SK-N-SH (cell line): Measurements from ENCODE around the gene HPCAL1. TPM values are rescaled to one million over a fixed set of nuclear protein-coding genes. Genes with fewer than 3 reads are reported as not detected.
A peak's percentile ranks its signal among the peaks of the same experiment; 100 is the strongest.

Experiments
- CTCF ChIA-PET: fragments of 300-600, 350-600 bp; formaldehyde crosslinking; extraction: SDS; loops from one replicate; lab custom pipeline; 2021; lab: Yijun Ruan, JAX
- POLR2A ChIA-PET: fragments of 350-600 bp; sonication (Branson Sonifier 250); formaldehyde crosslinking; extraction: SDS; loops from one replicate; lab custom pipeline; 2020; ENCODE audit warnings: antibody characterized with exemption, inconsistent platforms; lab: Yijun Ruan, JAX
- DNase-seq: peaks from one replicate; pipeline ENCODE4 v3.0.0; 2012
- H2AFZ ChIP-seq: fragments of 200-600 bp; sonication (generic); 2 replicates; pipeline ENCODE4 v1.8.1; 2016; ENCODE audit warnings: antibody characterized with exemption, mild to moderate bottlenecking, low read depth
- H3F3A ChIP-seq: fragments of 200-600 bp; sonication (generic); replicated peaks from 2 replicates; pipeline ENCODE3; 2016; ENCODE audit warnings: antibody characterized with exemption, mild to moderate bottlenecking; ENCODE audit not compliant: insufficient read depth
- H3K27ac ChIP-seq, 2 experiments: fragments of 200-500 bp in 1 of 2; fragments of 200-600 bp in 1 of 2; sonication (Bioruptor generic) in 1 of 2; sonication (generic), shearing (Covaris generic) in 1 of 2; 2 replicates each; pipeline versions ENCODE4 v1.5.1 to v1.6.1; 2014 to 2016; ENCODE audit warnings: low read depth in 2 of 2, inconsistent platforms in 1 of 2, low read length in 1 of 2, mild to moderate bottlenecking in 1 of 2, mixed read lengths in 1 of 2
- H3K27me3 ChIP-seq: fragments of 200-600 bp; sonication (generic), shearing (Covaris generic); 2 replicates; pipeline ENCODE4 v1.6.1; 2016; ENCODE audit warnings: mixed run types; ENCODE audit not compliant: insufficient read depth
- H3K36me3 ChIP-seq, 2 experiments: fragments of 200-500 bp in 1 of 2; fragments of 200-600 bp in 1 of 2; sonication (Bioruptor generic) in 1 of 2; sonication (generic) in 1 of 2; replicated peaks in 1 of 2; 2 replicates each; pipeline versions ENCODE3 to v1.5.1; 2014 to 2016; ENCODE audit warnings: low read length in 1 of 2, mild to moderate bottlenecking in 1 of 2; ENCODE audit not compliant: insufficient read depth in 2 of 2, control insufficient read depth in 1 of 2
- H3K4me1 ChIP-seq, 2 experiments: fragments of 200-500 bp in 1 of 2; fragments of 200-600 bp in 1 of 2; sonication (Bioruptor generic) in 1 of 2; sonication (generic), shearing (Covaris generic) in 1 of 2; 2 replicates each; pipeline versions ENCODE4 v1.5.1 to v1.6.1; 2014 to 2016; ENCODE audit warnings: low read depth in 1 of 2, low read length in 1 of 2, mixed run types in 1 of 2; ENCODE audit not compliant: insufficient read depth in 2 of 2, control insufficient read depth in 1 of 2
- H3K4me2 ChIP-seq: fragments of 200-600 bp; sonication (generic), shearing (Covaris generic); 2 replicates; pipeline ENCODE4 v1.6.1; 2017; ENCODE audit warnings: mixed run types
- H3K4me3 ChIP-seq, 2 experiments: fragments of 200-500 bp in 1 of 2; fragments of 200-600 bp in 1 of 2; sonication (Bioruptor generic) in 1 of 2; sonication (generic), shearing (Covaris generic) in 1 of 2; 2 replicates each; pipeline versions ENCODE4 v1.5.1 to v1.8.1; 2014 to 2016; ENCODE audit warnings: low read depth in 2 of 2, inconsistent platforms in 1 of 2, low read length in 1 of 2, mild to moderate bottlenecking in 1 of 2, mixed read lengths in 1 of 2, moderate library complexity in 1 of 2
- H3K79me2 ChIP-seq: fragments of 200-600 bp; sonication (generic); 2 replicates; pipeline ENCODE4 v1.8.1; 2017; ENCODE audit warnings: mild to moderate bottlenecking; ENCODE audit not compliant: insufficient read depth
- H3K9ac ChIP-seq: fragments of 200-600 bp; sonication (generic); 2 replicates; pipeline ENCODE4 v1.6.1; 2017; ENCODE audit warnings: mixed run types
- H3K9me2 ChIP-seq: fragments of 200-600 bp; sonication (generic); 2 replicates; pipeline ENCODE4 v1.6.1; 2017; ENCODE audit warnings: mixed run types
- H3K9me3 ChIP-seq: fragments of 200-600 bp; sonication (generic); 2 replicates; pipeline ENCODE4 v1.6.1; 2017; ENCODE audit warnings: mixed run types, mild to moderate bottlenecking, moderate library complexity
- H4K20me1 ChIP-seq: fragments of 200-600 bp; sonication (generic); 2 replicates; pipeline ENCODE4 v1.6.1; 2017; ENCODE audit warnings: mild to moderate bottlenecking, mixed run types; ENCODE audit not compliant: insufficient read depth
- CHD2 ChIP-seq: fragments of 150-350 bp; IDR thresholded peaks from 2 replicates; pipeline ENCODE4 v1.6.1; 2018; ENCODE audit warnings: low read length; ENCODE audit not compliant: partially characterized antibody
- ELF1 ChIP-seq: IDR thresholded peaks from 2 replicates; pipeline ENCODE4 v1.4.0; 2012
- EP300 ChIP-seq, 2 experiments: IDR thresholded peaks; 2 replicates each; pipeline versions ENCODE4 v1.4.0 to v1.6.1; 2012; ENCODE audit warnings: borderline replicate concordance in 1 of 2, low read depth in 1 of 2, low read length in 1 of 2
- FOSL2 ChIP-seq: IDR thresholded peaks from 2 replicates; pipeline ENCODE4 v1.4.0; 2012; ENCODE audit warnings: low read depth, mild to moderate bottlenecking, moderate library complexity, borderline replicate concordance
- FOXJ3 ChIP-seq: sonication (generic); formaldehyde crosslinking; IDR thresholded peaks from 2 replicates; pipeline ENCODE4 v1.5.1; 2020; ENCODE audit warnings: mild to moderate bottlenecking, missing genetic modification reagents
- GABPA ChIP-seq: IDR thresholded peaks from 2 replicates; pipeline ENCODE4 v1.4.0; 2012; ENCODE audit warnings: low read depth, mild to moderate bottlenecking
- IRF3 ChIP-seq: fragments of 150-350 bp; IDR thresholded peaks from 2 replicates; pipeline ENCODE4 v1.6.1; 2016; ENCODE audit warnings: mild to moderate bottlenecking, low read depth, low read length
- JUND ChIP-seq: IDR thresholded peaks from 2 replicates; pipeline ENCODE4 v1.4.0; 2012
- MEF2A ChIP-seq: IDR thresholded peaks from 2 replicates; pipeline ENCODE4 v1.4.0; 2012; ENCODE audit warnings: low read depth, borderline replicate concordance
- MXI1 ChIP-seq: IDR thresholded peaks from 2 replicates; pipeline ENCODE4 v1.6.1; 2012; ENCODE audit warnings: mild to moderate bottlenecking, low read depth, low read length, improper control_type of control experiment
- PBX3 ChIP-seq: IDR thresholded peaks from 2 replicates; pipeline ENCODE4; 2012
- POLR2AphosphoS5 ChIP-seq: IDR thresholded peaks from 2 replicates; pipeline ENCODE4 v1.6.1; 2012; ENCODE audit warnings: low read depth, low read length
- RFX5 ChIP-seq: IDR thresholded peaks from 2 replicates; pipeline ENCODE4 v1.6.1; 2012; ENCODE audit warnings: mild to moderate bottlenecking, improper control_type of control experiment, low read length
- SIN3A ChIP-seq: IDR thresholded peaks from 2 replicates; pipeline ENCODE4 v1.6.1; 2012; ENCODE audit warnings: low read depth, mild to moderate bottlenecking, low read length, moderate library complexity, borderline replicate concordance
- TCF12 ChIP-seq: IDR thresholded peaks from 2 replicates; pipeline ENCODE4 v1.4.0; 2012
- TEAD4 ChIP-seq: IDR thresholded peaks from 2 replicates; pipeline ENCODE4 v1.4.0; 2012; ENCODE audit warnings: mild to moderate bottlenecking, borderline replicate concordance; ENCODE audit not compliant: insufficient read depth
- USF1 ChIP-seq: IDR thresholded peaks from 2 replicates; pipeline ENCODE4 v1.4.0; 2012; ENCODE audit warnings: low read depth, borderline replicate concordance
- YY1 ChIP-seq: IDR thresholded peaks from 2 replicates; pipeline ENCODE4 v1.4.0; 2012; ENCODE audit warnings: low read depth, mild to moderate bottlenecking
- WGBS: methylation state at CpG from one replicate; pipeline ENCODE4 v1.1.6; 2017; ENCODE audit warnings: low lambda C conversion rate; 5-methylcytosine and 5-hydroxymethylcytosine counted together
- polyA plus RNA-seq, 3 experiments: library from polyadenylated mRNA; depleted of rRNA; stranded (reverse); fragments of >200 nt; gene quantifications; 2 replicates each; pipeline ENCODE4 v1.2.3, GENCODE V29; 2012
- TF ChIP-seq, protein P1 (sequence below): fragments of 150-350 bp; IDR thresholded peaks from 2 replicates; pipeline ENCODE4 v1.6.1; 2017; ENCODE audit warnings: antibody characterized with exemption, low read length, low read depth, borderline replicate concordance

HPCAL1 gene
- polyA plus RNA-seq, 1 of the 3 experiments (the other 2 are of a cell fraction): 77.0 TPM

DNA sequence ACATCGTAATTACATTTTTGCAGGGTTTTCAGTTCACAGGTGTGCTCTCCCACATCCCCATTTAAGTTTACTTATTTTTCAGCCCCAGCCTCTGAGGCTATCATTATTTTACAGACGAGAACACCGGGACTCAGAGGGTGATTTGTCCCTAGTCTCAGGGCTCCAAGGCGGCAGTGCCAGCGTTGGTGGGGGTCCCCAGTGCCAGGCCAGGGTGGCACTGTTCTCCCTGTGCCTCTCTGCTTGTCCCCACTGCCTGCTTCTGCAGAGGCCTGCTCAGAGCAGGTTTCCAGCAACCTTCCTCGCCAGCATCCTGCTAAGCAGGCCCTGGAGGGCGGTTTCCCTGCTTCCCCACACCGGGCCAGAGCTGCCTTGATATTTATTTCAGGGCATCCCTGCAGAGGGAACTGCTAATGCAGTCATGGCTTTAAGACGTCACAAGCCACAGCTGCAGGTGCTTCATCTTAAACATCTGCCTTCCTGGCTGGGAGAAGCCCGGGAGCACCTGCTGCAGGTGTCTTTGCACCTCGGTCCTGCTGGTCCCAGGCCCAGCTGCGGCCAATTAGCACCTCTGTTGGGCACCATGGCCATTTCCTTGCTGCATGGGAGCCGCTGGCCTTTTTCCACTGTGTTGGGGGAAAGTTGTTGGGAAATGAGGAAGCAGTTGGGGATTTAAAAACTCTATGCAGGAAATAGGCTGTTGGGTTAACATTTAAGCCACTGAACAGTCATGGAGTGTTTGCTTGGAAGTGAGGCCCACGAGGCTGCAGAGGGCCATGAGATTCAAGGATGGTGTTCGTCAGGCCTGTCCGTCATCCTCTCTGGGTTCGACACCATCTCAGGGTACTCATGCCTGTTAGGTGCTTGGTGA, 22.8 kb downstream of the HPCAL1 start (continued):
- TF ChIP-seq SIN3A (no peak), ELF1 (no peak), FOSL2 (no peak), YY1 (no peak)

GRCh38 chr2:10326151-10326616, 23.5 kb downstream of the HPCAL1 start:
- no peaks in the 10 kb centered on the region for H3K9me3 ChIP-seq
- no peak overlapping the region for H3K4me3 ChIP-seq
- peaks cover 30% of the 10 kb centered on the region for H4K20me1 ChIP-seq
- H3K79me2 ChIP-seq: peaks cover 6% of the 10 kb centered on the region; the same call in 1 of the 2 replicates
- H3K36me3 ChIP-seq: peaks cover 0 to under 1% of the 10 kb centered on the region in 2 experiments
- H2AFZ ChIP-seq: no peak overlapping the region
- peaks cover 11% of the 10 kb centered on the region for H3F3A ChIP-seq
- H3K27ac ChIP-seq: peak overlapping the region in 1 of 2 experiments; percentile 50; a peak in 2 of 4 replicates
- DNase-seq: peak; percentile 53
- no peak overlapping the region for H3K4me2 ChIP-seq
- H3K9me2 ChIP-seq: no peaks in the 10 kb centered on the region
- WGBS: 83% methylated on average over 6 of the region's 7 CpGs
- ChIA-PET CTCF (interaction anchor here (0.8 to 4.5 kb wide), 7 partner anchors 18 to 83 kb away, joined by 3 to 21 read pairs (median 3); no protein-coding TSS in a partner anchor), POLR2A (interaction anchor here (1.1 kb wide), 1 partner anchor 40 kb away, joined by 3 read pairs; no protein-coding TSS in a partner anchor)
- H3K4me1 ChIP-seq: peaks cover 23 to 68% of the 10 kb centered on the region in 2 experiments
- H3K27me3 ChIP-seq: no peaks in the 10 kb centered on the region
- TF ChIP-seq FOXJ3 (CRISPR knock-in tag): no peak
- TF ChIP-seq, all 33 proteins: peak for 0
- no peak overlapping the region for H3K9ac ChIP-seq

- Histone ChIP-seq H3K27ac (peak overlapping the region in 1 of 2 experiments; percentile 50; a peak in 1 of 4 replicates), H2AFZ (no peak overlapping the region), H4K20me1 (peaks cover 30% of the 10 kb centered on the region), H3K9me2 (no peaks in the 10 kb centered on the region), H3K9me3 (no peaks in the 10 kb centered on the region), H3K27me3 (no peaks in the 10 kb centered on the region), H3K4me2 (no peak overlapping the region), H3K4me1 (peaks cover 23 to 76% of the 10 kb centered on the region in 2 experiments), H3K79me2 (peaks cover 6% of the 10 kb centered on the region; the same call in 1 of the 2 replicates), H3K9ac (no peak overlapping the region), H3K4me3 (no peak overlapping the region), H3K36me3 (no peaks in the 10 kb centered on the region), H3F3A (peaks cover 11% of the 10 kb centered on the region)
- POLR2A ChIA-PET: interaction anchor here (0.8 to 1.1 kb wide), 2 partner anchors 17 to 40 kb away, joined by 3 read pairs; no protein-coding TSS in a partner anchor
- CTCF ChIA-PET: interaction anchor here (0.8 to 4.5 kb wide), 9 partner anchors 18 to 108 kb away, joined by 3 to 21 read pairs (median 3); no protein-coding TSS in a partner anchor
- peak; percentile 86 for DNase-seq
- 69% methylated on average over 15 of the region's 15 CpGs for WGBS
- TF ChIP-seq TCF12 (no peak), MXI1 (peak; percentile 78), JUND (no peak), MEF2A (no peak), CHD2 (no peak), TEAD4 (no peak), FOXJ3 (CRISPR knock-in tag) (no peak), IRF3 (no peak), GABPA (no peak), PBX3 (no peak), RFX5 (no peak), EP300 (IDR thresholded peaks at IDR 0.05; ENCODE audit: borderline replicate concordance in 1 of 2, low read depth in 1 of 2, low read length in 1 of 2) (0 out of 4 replicates have a peak, but pooled peaks of 1 of the 2 experiments have one; percentile 20), USF1 (no peak), POLR2AphosphoS5 (no peak)
- TF ChIP-seq, protein P1, sequence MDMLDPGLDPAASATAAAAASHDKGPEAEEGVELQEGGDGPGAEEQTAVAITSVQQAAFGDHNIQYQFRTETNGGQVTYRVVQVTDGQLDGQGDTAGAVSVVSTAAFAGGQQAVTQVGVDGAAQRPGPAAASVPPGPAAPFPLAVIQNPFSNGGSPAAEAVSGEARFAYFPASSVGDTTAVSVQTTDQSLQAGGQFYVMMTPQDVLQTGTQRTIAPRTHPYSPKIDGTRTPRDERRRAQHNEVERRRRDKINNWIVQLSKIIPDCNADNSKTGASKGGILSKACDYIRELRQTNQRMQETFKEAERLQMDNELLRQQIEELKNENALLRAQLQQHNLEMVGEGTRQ: no peak
These were observed 24.2 kb downstream of the HPCAL1 start for GRCh38 chr2:10326707-10327594.
